Ishikawa (cell line): ENCODE results near the gene TGFBRAP1.

Experiments
- CEBPB ChIP-seq: IDR thresholded peaks from 2 replicates; pipeline ENCODE4 v1.6.1; 2012
- CREB1 ChIP-seq: IDR thresholded peaks from 2 replicates; pipeline ENCODE4 v1.6.1; 2012; ENCODE audit warnings: low read depth
- EGR1 ChIP-seq: IDR thresholded peaks from 2 replicates; pipeline ENCODE4 v1.6.1; 2012
- EP300 ChIP-seq: IDR thresholded peaks from 2 replicates; pipeline ENCODE4 v1.6.1; 2012; ENCODE audit warnings: borderline replicate concordance
- FOXM1 ChIP-seq: IDR thresholded peaks from 2 replicates; pipeline ENCODE4 v1.6.1; 2012; ENCODE audit warnings: low read depth, borderline replicate concordance
- NFIC ChIP-seq: IDR thresholded peaks from 2 replicates; pipeline ENCODE4 v1.6.1; 2012
- RAD21 ChIP-seq: IDR thresholded peaks from 2 replicates; pipeline ENCODE4 v1.6.1; 2012; ENCODE audit warnings: low read depth
- TAF1 ChIP-seq: IDR thresholded peaks from 2 replicates; pipeline ENCODE4 v1.6.1; 2012; ENCODE audit warnings: low read depth, mild to moderate bottlenecking
- TCF12 ChIP-seq: IDR thresholded peaks from 2 replicates; pipeline ENCODE4 v1.6.1; 2012; ENCODE audit warnings: low read depth
- TEAD4 ChIP-seq: IDR thresholded peaks from 2 replicates; pipeline ENCODE4 v1.6.1; 2012
- YY1 ChIP-seq: IDR thresholded peaks from 2 replicates; pipeline ENCODE4 v1.6.1; 2012; ENCODE audit warnings: low read depth
- ZBTB7A ChIP-seq: IDR thresholded peaks from 2 replicates; pipeline ENCODE4 v1.6.1; 2012; ENCODE audit warnings: low read depth
- TF ChIP-seq, protein P1 (sequence below): IDR thresholded peaks from 2 replicates; pipeline ENCODE4 v1.6.1; 2012
- TF ChIP-seq, protein P2 (sequence below): IDR thresholded peaks from 2 replicates; pipeline ENCODE4 v1.6.1; 2012; ENCODE audit warnings: low read depth, mild to moderate bottlenecking
- TF ChIP-seq, protein P3 (sequence below): IDR thresholded peaks from 2 replicates; pipeline ENCODE4 v1.6.1; 2012

The TGFBRAP1 gene

DNA sequence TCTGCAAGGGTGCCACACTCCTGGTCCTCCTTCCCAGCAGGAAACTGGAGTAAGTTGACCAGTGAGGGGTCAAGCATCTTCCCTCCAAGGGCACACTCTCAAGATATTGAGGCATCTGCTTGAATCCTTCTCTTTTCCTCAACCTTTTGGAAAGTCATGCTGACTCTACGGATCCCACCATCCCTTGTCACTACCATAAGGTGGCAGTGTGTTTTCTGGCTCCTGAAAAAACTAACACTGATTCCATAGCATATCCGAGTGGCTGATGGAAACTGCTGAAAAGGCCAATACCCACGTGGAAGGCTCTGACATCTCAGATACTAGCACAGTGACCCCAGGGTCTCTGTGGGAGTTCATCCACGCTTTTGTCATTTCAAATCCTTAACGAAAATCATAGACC, 50.9 kb downstream of the TGFBRAP1 start:
- TF ChIP-seq TEAD4 (no peak), YY1 (no peak), EP300 (no peak), RAD21 (no peak), EGR1 (no peak), CREB1 (no peak), TAF1 (no peak), FOXM1 (no peak), ZBTB7A (no peak), TCF12 (no peak), CEBPB (no peak)
- TF ChIP-seq, protein P1, sequence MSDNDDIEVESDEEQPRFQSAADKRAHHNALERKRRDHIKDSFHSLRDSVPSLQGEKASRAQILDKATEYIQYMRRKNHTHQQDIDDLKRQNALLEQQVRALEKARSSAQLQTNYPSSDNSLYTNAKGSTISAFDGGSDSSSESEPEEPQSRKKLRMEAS = no peak
- TF ChIP-seq, protein P2, sequence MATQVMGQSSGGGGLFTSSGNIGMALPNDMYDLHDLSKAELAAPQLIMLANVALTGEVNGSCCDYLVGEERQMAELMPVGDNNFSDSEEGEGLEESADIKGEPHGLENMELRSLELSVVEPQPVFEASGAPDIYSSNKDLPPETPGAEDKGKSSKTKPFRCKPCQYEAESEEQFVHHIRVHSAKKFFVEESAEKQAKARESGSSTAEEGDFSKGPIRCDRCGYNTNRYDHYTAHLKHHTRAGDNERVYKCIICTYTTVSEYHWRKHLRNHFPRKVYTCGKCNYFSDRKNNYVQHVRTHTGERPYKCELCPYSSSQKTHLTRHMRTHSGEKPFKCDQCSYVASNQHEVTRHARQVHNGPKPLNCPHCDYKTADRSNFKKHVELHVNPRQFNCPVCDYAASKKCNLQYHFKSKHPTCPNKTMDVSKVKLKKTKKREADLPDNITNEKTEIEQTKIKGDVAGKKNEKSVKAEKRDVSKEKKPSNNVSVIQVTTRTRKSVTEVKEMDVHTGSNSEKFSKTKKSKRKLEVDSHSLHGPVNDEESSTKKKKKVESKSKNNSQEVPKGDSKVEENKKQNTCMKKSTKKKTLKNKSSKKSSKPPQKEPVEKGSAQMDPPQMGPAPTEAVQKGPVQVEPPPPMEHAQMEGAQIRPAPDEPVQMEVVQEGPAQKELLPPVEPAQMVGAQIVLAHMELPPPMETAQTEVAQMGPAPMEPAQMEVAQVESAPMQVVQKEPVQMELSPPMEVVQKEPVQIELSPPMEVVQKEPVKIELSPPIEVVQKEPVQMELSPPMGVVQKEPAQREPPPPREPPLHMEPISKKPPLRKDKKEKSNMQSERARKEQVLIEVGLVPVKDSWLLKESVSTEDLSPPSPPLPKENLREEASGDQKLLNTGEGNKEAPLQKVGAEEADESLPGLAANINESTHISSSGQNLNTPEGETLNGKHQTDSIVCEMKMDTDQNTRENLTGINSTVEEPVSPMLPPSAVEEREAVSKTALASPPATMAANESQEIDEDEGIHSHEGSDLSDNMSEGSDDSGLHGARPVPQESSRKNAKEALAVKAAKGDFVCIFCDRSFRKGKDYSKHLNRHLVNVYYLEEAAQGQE = no peak
- TF ChIP-seq, protein P3, sequence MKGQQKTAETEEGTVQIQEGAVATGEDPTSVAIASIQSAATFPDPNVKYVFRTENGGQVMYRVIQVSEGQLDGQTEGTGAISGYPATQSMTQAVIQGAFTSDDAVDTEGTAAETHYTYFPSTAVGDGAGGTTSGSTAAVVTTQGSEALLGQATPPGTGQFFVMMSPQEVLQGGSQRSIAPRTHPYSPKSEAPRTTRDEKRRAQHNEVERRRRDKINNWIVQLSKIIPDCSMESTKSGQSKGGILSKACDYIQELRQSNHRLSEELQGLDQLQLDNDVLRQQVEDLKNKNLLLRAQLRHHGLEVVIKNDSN = no peak

DNA sequence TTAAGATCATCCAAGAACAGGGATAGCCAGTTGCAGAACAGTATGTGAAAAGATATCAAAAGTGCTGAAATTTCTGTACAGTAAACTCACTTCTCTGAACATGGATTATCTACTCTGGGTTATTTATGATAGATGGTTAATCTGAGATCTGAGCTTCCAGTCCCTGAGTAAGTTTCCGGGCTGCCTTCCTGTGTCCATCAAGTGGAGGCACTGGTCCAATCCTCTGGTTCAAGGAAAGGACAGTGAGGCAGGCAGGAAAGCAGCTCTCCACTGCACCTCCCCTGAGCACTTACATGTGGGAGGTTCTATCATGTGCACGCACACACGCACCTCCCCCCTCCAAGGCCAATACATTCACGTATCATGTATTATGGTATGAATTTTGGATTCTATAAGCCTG, 55.5 kb downstream of the TGFBRAP1 start:
- TF ChIP-seq TAF1 = no peak
- TF ChIP-seq EP300 = no peak
- TF ChIP-seq, protein P3 = no peak
- no peak for TF ChIP-seq FOXM1
- no peak for TF ChIP-seq ZBTB7A
- no peak for TF ChIP-seq RAD21
- no peak for TF ChIP-seq NFIC
- TF ChIP-seq, protein P1 = no peak
- no peak for TF ChIP-seq CEBPB
- TF ChIP-seq TCF12 = no peak
- TF ChIP-seq EGR1 = no peak
- no peak for TF ChIP-seq CREB1
- no peak for TF ChIP-seq TEAD4
- TF ChIP-seq, protein P2 = no peak
- no peak for TF ChIP-seq YY1

DNA sequence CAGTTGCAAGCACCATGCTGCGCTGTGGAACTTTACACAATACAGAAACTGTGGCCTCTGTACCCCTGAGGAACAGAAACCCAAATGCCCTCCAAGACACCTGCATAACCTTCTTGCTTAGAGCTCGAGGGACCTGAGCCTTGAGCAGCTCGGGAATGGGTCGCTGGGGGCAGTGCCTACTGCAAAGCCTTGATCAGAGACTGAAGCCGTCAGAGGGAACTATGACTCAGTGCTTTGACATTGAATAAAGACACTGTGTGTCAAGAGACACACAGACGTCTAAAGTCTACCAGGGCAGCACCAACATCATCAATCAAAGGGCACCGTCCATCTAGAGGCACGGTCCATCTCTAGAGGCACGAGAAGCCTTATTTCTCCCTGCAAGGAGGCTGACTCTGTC, 57.4 kb downstream of the TGFBRAP1 start:
- TF ChIP-seq, protein P1 = no peak
- TF ChIP-seq, protein P3 = no peak

DNA sequence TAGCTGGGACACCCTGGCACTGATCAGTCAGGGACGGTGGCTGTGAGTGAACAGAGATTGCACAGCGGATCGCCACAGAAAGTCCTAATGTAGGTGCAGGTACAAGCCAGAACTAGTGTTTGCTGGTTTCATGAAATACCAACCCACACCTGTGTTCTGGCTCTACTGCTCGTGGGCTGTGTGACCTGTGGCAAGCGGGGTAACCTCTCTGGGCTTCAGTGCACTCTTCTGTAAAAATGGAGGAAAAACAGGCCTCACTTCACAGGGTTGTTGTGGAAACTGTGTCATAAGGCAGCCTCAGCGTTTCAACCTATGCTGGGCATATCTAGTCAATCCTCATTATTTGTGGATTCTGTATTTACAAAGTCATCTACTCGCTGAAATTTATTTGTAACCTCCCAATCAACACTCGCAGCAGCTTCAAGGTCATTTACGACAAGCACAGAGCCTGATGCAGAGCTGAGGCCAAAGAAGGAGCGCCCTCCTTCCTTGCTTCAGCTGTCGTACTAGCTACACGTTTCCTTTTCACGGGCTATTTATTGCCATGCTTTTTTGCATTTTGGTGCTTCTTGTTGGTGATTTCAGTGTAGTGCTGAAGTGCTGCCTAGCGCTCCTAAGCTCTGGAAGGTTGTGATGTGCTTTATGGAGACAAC, 58.0 kb downstream of the TGFBRAP1 start:
- TF ChIP-seq EP300 = no peak
- TF ChIP-seq CEBPB = no peak
- TF ChIP-seq, protein P2 = no peak
- TF ChIP-seq CREB1 = no peak
- no peak for TF ChIP-seq ZBTB7A
- no peak for TF ChIP-seq RAD21
- TF ChIP-seq TCF12 = no peak
- TF ChIP-seq EGR1 = no peak
- TF ChIP-seq, protein P3 = no peak
- no peak for TF ChIP-seq TAF1
- no peak for TF ChIP-seq YY1
- no peak for TF ChIP-seq TEAD4
- TF ChIP-seq FOXM1 = no peak
- TF ChIP-seq, protein P1 = no peak
- TF ChIP-seq NFIC = no peak
